Measurements from ENCODE around the gene RANGRF.

DNA sequence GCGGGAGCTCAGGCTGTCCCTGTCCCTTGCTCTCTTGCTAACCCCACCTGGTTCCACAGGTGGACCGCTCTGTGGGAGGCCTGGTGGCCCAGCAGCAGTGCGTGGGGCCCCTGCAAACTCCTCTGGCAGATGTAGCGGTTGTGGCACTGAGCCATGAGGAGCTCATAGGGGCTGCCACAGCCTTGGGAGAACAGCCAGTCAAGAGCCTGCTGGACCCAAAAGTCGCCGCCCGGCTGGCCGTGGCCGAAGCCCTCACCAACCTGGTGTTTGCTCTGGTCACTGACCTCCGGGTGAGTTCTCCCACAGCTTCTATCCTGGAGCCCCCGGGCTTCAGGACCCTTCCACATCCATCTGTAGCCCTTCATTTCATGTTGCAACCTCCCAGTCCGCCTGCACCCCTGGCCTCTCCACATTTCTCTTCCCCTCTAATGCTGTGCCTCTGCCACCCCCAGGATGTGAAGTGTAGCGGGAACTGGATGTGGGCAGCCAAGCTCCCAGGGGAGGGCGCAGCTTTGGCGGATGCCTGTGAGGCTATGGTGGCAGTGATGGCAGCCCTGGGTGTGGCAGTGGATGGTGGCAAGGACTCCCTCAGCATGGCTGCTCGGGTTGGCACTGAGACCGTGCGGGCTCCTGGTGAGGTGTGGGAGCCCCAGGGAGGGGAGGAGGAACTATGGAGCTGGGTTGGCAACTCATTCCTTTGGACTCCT lies 23.5 kb upstream of the RANGRF start:
- TF ChIP-seq POLR2AphosphoS5 (IDR thresholded peaks at IDR 0.05; ENCODE audit: borderline replicate concordance, low read depth, low read length), result no peak
- TF ChIP-seq EZH2 (IDR thresholded peaks at IDR 0.05), result no peak
- TF ChIP-seq FOXP2 (optimal IDR thresholded peaks at IDR 0.05; ENCODE audit: control extremely low read depth, extremely low read length, insufficient read depth), result no peak

Measured in SK-N-MC (cell line).